HL-60/S4 treated with retinoic acid at 250 ng/mL for 4 days and 3 days (cell line): ENCODE data around the gene BNIP3.
"Not testable (repeated sequence)": the region's sequence is repeated elsewhere in the genome, so short reads cannot be mapped to it uniquely, and the experiment has no call there.

Experiments
- in situ Hi-C: fragments of 300-500 bp; cut with MboI; formaldehyde crosslinking; loops from 2 replicates; pipeline ENCODE4 v1.7.0; 2022; ENCODE audit warnings: low sequenced_read_pairs

The BNIP3 gene

GRCh38 chr10:131959841-131960240, 21.9 kb downstream of the BNIP3 start:
- in situ Hi-C loops = no loop called here

GRCh38 chr10:131955591-131956340, 26.0 kb downstream of the BNIP3 start:
- in situ Hi-C loops = no loop called here

GRCh38 chr10:131954356-131954965, 27.3 kb downstream of the BNIP3 start:
- in situ Hi-C loops = no loop called here

GRCh38 chr10:131949908-131950307, 31.8 kb downstream of the BNIP3 start:
- in situ Hi-C loops = not testable (repeated sequence)

- in situ Hi-C loops = no loop called here
Measured at GRCh38 chr10:131949041-131949862, 32.5 kb downstream of the BNIP3 start.

GRCh38 chr10:131948501-131948900, 33.2 kb downstream of the BNIP3 start:
- in situ Hi-C loops = no loop called here

- in situ Hi-C loops = no loop called here
Measured at GRCh38 chr10:131947631-131948347, 33.9 kb downstream of the BNIP3 start.

GRCh38 chr10:131946880-131947279, 34.8 kb downstream of the BNIP3 start:
- in situ Hi-C loops = no loop called here

GRCh38 chr10:131946321-131946751, 35.4 kb downstream of the BNIP3 start:
- in situ Hi-C loops = no loop called here

GRCh38 chr10:131944976-131945695, 36.6 kb downstream of the BNIP3 start:
- in situ Hi-C loops = no loop called here

GRCh38 chr10:131944412-131944811, 37.3 kb downstream of the BNIP3 start:
- in situ Hi-C loops = no loop called here

GRCh38 chr10:131943021-131943814, 38.5 kb downstream of the BNIP3 start:
- in situ Hi-C loops = no loop called here

GRCh38 chr10:131942455-131942854, 39.3 kb downstream of the BNIP3 start:
- in situ Hi-C loops = no loop called here

GRCh38 chr10:131938681-131939080, 43.0 kb downstream of the BNIP3 start:
- in situ Hi-C loops = no loop called here

GRCh38 chr10:131937836-131938235, 43.9 kb downstream of the BNIP3 start:
- in situ Hi-C loops = no loop called here

- in situ Hi-C loops = no loop called here
Measured at GRCh38 chr10:131936736-131937135, 45.0 kb downstream of the BNIP3 start.

- in situ Hi-C loops = no loop called here
Measured at GRCh38 chr10:131936294-131936693, 45.4 kb downstream of the BNIP3 start.

- in situ Hi-C loops = no loop called here
Measured at GRCh38 chr10:131935260-131935659, 46.5 kb downstream of the BNIP3 start.

- in situ Hi-C loops = no loop called here
Measured at GRCh38 chr10:131934769-131935168, 47.0 kb downstream of the BNIP3 start.

- in situ Hi-C loops = no loop called here
Measured at GRCh38 chr10:131933696-131934086, 48.0 kb downstream of the BNIP3 start.
